Limb (tissue), 2 donors: ENCODE measurements around the gene AK8.

Experiments used
- DNase-seq, 2 donors: peaks; one replicate each; pipeline ENCODE4 v3.0.0-alpha.2; 2016; ENCODE audit errors: extremely low spot score in 2 of 2

The AK8 gene

GRCh38 chr9:132887181-132888120 is 9.4 kb upstream of the AK8 start:
- DNase-seq = no peak

- DNase-seq = no peak
These were observed 8.2 kb upstream of the AK8 start for GRCh38 chr9:132886334-132886725.

GRCh38 chr9:132885720-132886333 is 7.7 kb upstream of the AK8 start:
- DNase-seq = no peak

- DNase-seq = no peak
These were observed 5.5 kb upstream of the AK8 start for GRCh38 chr9:132883349-132884294.

- DNase-seq = no peak
These were observed 4.5 kb upstream of the AK8 start for GRCh38 chr9:132882616-132883015.

- DNase-seq = no peak
These were observed 3.7 kb upstream of the AK8 start for GRCh38 chr9:132881826-132882225.

GRCh38 chr9:132880324-132880661 is 2.2 kb upstream of the AK8 start:
- DNase-seq = no peak

- no peak for DNase-seq
These were observed 1.6 kb upstream of the AK8 start for GRCh38 chr9:132879457-132880323.

- DNase-seq = peak; percentile 40 to 86
These were observed 792 bp upstream of the AK8 start, which contains the start of gene SPACA9 for GRCh38 chr9:132878695-132879456. SPACA9 (plus strand) TSS chr9:132878898; CDS start chr9:132883948, 5,050 bp downstream.

GRCh38 chr9:132877458-132877823 is 643 bp downstream of the AK8 start:
- DNase-seq = no peak

GRCh38 chr9:132876849-132877248 is 1.2 kb downstream of the AK8 start:
- DNase-seq = no peak

- no peak for DNase-seq
These were observed 2.9 kb downstream of the AK8 start for GRCh38 chr9:132875159-132875558.

GRCh38 chr9:132873403-132873802 is 4.7 kb downstream of the AK8 start:
- no peak for DNase-seq

- no peak for DNase-seq
These were observed 8.8 kb downstream of the AK8 start for GRCh38 chr9:132869266-132869665.

GRCh38 chr9:132866898-132867297 is 11.2 kb downstream of the AK8 start:
- DNase-seq = no peak

- no peak for DNase-seq
These were observed 13.4 kb downstream of the AK8 start for GRCh38 chr9:132864691-132865090.

- no peak for DNase-seq
These were observed 13.8 kb downstream of the AK8 start for GRCh38 chr9:132864277-132864676.

- DNase-seq = no peak
These were observed 15.0 kb downstream of the AK8 start for GRCh38 chr9:132863096-132863495.

GRCh38 chr9:132862533-132862932 is 15.6 kb downstream of the AK8 start:
- no peak for DNase-seq

- no peak for DNase-seq
These were observed 16.4 kb downstream of the AK8 start for GRCh38 chr9:132861666-132862065.
